Skin of body (tissue), 2 donors: Measurements from ENCODE around the gene STAT5A. TPM values are rescaled to one million over a fixed set of nuclear protein-coding genes. Genes with fewer than 3 reads are reported as not detected.

Source experiments
- DNase-seq: peaks from one replicate; lab custom pipeline; 2025; lab: John Stamatoyannopoulos, UW
- total RNA-seq: library from RNA; depleted of rRNA; stranded (reverse); fragments of >200 nt; gene quantifications from one replicate; pipeline ENCODE4 v1.2.3, GENCODE V29; 2014

Gene STAT5A
- total RNA-seq, 1 donor from 2014 or later = 27.8 TPM

- DNase-seq = no peak
Measured at GRCh38 chr17:42266918-42267766, 21.2 kb upstream of the STAT5A start.

GRCh38 chr17:42268236-42268635 is 20.1 kb upstream of the STAT5A start:
- DNase-seq = no peak

GRCh38 chr17:42270170-42270535 is 18.1 kb upstream of the STAT5A start:
- DNase-seq = no peak

- DNase-seq = no peak
Measured at GRCh38 chr17:42270596-42270995, 17.7 kb upstream of the STAT5A start.

GRCh38 chr17:42271006-42271778 is 17.1 kb upstream of the STAT5A start:
- no peak for DNase-seq

GRCh38 chr17:42271779-42272035 is 16.6 kb upstream of the STAT5A start:
- no peak for DNase-seq

GRCh38 chr17:42272162-42272907 is 16.0 kb upstream of the STAT5A start:
- DNase-seq = no peak

- DNase-seq = no peak
Measured at GRCh38 chr17:42273474-42274252, 14.6 kb upstream of the STAT5A start.

GRCh38 chr17:42274253-42274542 is 14.1 kb upstream of the STAT5A start:
- DNase-seq = no peak

GRCh38 chr17:42274812-42275526 is 13.3 kb upstream of the STAT5A start:
- no peak for DNase-seq

GRCh38 chr17:42275527-42276358 is 12.6 kb upstream of the STAT5A start:
- DNase-seq = no peak

GRCh38 chr17:42276359-42276608 is 12.0 kb upstream of the STAT5A start, which contains the start of gene STAT5B:
STAT5B (minus strand) TSS chr17:42276391; CDS start chr17:42232127, 44,264 bp downstream.
- peak; percentile 64 for DNase-seq

- DNase-seq = no peak
Measured at GRCh38 chr17:42276609-42277341, 11.5 kb upstream of the STAT5A start.

- DNase-seq = no peak
Measured at GRCh38 chr17:42277342-42277712, 11.0 kb upstream of the STAT5A start.

GRCh38 chr17:42279776-42280630 is 8.3 kb upstream of the STAT5A start:
- no peak for DNase-seq

- no peak for DNase-seq
Measured at GRCh38 chr17:42281571-42282096, 6.7 kb upstream of the STAT5A start.

GRCh38 chr17:42282478-42283080 is 5.7 kb upstream of the STAT5A start:
- DNase-seq = no peak
